GM18505 (cell line): Measurements from ENCODE around the gene GPC4.

Experiments used
- ATAC-seq: cut with Tn5 transposase; IDR thresholded peaks from one replicate; pipeline ENCODE4 v1.9.1; 2021; ENCODE audit not compliant: unreplicated experiment
- POLR2A ChIP-seq: IDR thresholded peaks from 4 replicates; pipeline ENCODE4 v1.6.1; 2011; ENCODE audit warnings: borderline replicate concordance; ENCODE audit not compliant: insufficient read depth, insufficient read length; ENCODE audit errors: extremely low read depth

Gene GPC4

DNA sequence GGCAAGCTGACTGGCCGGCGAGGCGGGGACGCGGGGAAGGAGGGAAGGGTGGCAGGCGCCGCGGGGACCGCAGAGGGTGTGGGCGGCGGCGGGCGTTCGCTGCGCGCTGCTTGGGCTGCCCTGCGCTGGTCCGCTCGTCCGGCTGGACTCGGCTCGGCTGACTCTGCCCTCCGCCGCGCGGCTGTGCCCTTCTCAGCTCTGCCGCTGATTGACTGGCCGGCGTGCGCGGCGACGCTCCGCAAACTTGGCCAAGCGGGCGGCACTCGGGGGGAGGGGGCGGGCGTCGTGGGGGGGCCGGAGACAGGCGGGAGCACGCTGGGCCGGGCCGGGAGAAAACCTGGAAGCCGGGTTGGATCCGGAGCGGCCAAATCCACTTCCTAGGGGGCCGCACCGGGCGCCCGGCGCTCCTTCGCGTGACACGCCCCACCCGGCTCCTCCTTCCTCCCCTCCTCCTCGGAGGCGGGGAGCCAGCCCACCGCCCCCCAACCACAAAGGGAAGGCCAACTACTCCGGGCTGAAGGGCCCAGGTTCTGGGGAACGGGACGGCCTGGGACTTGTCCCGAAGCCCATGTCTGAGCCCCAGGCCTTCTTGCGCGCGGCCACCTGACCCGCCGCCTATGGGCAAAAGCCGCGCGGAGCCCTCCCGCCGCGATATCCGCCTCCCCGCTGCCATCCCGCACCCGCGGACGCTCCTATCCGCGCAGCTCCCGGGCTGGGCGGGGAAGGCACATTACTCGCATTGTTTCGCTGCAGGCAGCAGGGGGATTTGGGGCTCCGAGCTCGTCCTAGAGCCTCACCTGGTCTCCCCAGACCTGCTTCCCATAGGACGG, at the start of gene GPC4:
GPC4 (minus strand) TSS at position 214 of the 830 bp plus-strand sequence. CDS start 524 bp downstream, outside the sequence.
- no peak for TF ChIP-seq POLR2A
- no peak for ATAC-seq

- ATAC-seq: no peak
- TF ChIP-seq POLR2A: no peak
Observed at GRCh38 chrX:133461231-133461630, 45.9 kb upstream of the GPC4 start.

DNA sequence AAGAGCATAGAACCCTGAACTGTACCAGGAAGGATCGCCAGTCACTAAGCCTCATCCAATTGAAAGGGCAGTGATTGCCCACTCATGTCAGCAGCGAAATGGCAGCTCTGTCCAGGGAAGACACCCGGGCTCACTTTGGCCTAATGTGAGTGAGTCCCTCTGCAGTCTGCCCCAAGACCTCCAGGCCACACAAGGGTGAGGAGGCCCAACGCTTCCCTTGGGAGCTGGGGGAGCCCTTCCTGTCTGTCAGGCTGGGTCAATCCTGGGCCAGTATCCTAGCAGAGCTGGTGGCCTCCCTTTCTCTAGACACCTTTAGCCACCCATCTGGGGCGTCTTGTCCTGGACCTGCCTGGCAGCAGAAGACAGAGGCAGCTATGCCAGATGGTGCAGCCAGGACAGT, 39.6 kb upstream of the GPC4 start:
- no peak for ATAC-seq
- TF ChIP-seq POLR2A: no peak

DNA sequence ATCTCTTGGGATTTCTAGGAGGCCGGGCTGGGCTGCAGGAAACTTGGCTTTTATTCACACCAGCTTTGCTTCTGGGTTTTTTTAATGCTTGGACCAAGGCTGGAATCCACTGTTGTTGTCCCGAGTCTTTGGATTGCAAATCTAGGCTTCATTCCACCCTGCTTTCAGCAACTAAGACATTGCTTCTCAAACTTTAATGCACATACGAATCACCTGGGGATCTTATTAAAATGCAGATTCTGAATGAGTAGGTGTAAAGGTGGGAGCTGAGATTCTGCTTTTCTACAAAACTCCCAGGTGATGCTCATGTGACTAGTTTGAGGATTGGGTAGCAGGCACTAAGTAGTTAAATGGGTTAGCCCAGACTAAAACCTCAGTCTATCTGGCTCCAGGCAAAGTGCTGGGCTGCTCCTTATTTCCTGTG, 39.2 kb upstream of the GPC4 start:
- no peak for ATAC-seq

DNA sequence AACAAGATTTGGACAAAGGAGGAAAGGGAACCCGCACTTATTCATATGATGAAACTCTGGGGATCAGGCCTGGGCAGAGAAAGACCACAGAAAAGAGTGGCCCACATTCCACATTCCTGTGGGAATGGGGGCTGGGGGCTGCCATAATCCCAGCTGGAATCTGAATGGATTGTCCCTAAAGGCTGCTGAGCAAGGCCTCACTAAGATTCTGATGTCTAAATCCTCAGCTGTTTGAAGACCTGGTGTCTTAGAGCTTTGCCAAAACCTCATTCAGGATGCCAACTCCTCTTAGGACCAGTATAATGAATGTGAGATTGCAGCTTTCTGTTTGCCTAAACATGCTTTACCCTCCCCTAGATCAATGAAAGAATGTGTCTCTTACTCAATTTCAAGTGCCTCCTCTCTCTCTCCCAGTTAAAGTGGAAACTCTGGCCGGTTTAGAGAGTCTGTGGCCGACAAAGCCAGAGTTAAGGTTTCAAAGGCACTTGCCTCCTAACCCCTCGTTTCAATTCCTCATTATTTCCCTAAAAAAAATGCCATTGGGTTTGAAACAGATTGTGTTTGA, 33.3 kb upstream of the GPC4 start:
- ATAC-seq: no peak
- no peak for TF ChIP-seq POLR2A

More for the DNA sequence above, 39.2 kb upstream of the GPC4 start:
- TF ChIP-seq POLR2A: no peak

DNA sequence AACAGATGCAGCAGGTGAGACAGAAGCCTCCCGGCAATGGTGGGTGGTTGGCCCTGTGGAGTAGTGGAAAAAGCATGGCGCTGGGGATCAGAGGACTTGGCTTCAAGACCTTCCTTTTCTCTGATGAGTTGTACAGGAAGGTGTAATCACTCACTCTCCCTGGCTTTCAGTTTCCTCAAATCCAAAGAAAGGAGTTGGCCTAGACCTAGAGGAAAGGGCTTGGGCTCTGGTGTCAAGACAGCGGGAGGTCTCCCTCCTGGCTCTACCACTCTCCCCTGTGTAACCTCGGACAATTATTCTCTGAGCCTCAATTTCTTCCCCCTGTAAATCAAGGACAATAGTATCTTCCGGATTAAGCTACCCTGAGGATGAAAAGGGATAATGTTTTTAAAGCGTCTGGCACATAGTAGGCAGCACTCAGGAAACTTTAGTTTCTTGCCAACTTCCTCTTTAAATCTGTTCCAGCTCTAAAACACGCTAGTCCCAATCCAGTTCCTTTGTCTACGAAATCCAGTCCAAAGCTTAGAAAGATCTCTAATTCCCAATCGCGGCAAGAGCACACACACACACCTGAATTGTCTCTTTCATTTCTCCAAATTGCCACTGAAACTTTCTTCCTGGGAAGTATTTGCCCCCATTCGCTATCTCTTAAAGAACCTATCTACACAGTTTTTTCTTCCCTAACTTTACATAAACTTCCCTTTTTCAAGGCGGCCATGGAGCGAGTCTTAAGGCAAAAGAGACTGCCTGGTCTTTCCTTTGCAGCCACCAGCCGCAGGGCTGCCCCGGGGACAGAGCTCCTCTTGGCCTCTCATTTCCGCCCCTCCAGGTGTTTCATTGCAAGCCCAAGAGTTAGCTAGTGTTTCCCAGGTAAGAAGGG, 29.9 kb upstream of the GPC4 start:
- no peak for TF ChIP-seq POLR2A
- no peak for ATAC-seq

- no peak for ATAC-seq
Observed at GRCh38 chrX:133444196-133444595, 28.9 kb upstream of the GPC4 start.

DNA sequence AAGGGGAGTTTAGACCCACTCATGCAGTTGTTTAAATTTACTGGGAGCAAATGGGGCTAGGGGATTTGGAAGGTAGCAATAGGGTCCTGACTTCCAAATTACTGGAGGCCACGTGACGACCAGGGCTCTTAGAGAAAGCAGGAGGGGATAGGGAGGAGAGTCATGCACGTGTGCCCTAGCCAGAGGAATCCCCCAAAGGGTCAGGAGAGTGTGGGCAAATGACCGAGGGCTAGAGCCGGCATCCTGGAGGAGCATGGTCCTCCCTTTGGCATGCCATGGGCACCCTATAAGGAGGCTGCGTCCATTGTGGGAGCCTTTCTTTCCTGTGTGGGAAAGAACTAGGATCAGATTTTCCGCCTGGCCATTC, 25.5 kb upstream of the GPC4 start:
- TF ChIP-seq POLR2A: no peak
- ATAC-seq: no peak

More at GRCh38 chrX:133444196-133444595, 28.9 kb upstream of the GPC4 start:
- no peak for TF ChIP-seq POLR2A

GRCh38 chrX:133440081-133440796, 24.9 kb upstream of the GPC4 start:
- TF ChIP-seq POLR2A: no peak
- no peak for ATAC-seq

DNA sequence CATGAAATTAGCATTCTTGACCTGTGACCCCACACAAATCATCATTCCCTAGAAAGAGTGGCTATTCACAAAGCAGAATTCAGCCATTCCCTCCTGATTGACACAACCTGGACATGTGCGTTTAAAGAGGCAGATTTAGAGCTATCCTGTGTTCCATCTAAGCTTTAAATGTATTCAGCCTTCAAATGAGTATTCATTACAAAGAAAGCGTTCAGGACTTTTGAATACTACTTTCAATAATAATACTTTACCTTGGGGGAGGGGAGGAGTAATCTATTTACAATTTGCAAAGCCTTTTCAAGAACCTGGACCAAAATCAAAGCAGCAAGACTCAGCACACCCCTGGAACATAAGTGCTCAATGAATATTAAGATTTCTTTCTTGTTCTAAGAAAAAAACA, 22.5 kb upstream of the GPC4 start:
- ATAC-seq: no peak
- TF ChIP-seq POLR2A: no peak

DNA sequence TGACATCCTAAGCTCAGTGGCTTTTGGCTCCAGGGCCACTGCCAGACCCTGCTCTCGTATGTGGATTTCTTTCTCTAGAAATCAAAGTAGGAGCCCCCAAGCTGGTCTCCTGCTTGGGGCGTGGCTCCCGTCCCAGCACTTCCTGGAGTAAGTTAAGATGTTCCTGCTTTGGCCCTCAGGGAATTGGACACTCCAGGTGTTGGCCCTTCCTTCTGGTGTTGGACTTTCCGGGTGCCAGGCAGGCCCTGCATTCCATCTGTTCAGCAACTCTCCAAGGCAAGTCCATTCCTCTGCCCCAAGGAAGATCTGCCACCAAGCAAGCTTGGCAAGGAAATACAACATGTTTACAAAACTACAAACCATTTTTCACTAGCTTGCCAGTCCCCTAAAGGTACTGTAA, 22.1 kb upstream of the GPC4 start:
- no peak for ATAC-seq

DNA sequence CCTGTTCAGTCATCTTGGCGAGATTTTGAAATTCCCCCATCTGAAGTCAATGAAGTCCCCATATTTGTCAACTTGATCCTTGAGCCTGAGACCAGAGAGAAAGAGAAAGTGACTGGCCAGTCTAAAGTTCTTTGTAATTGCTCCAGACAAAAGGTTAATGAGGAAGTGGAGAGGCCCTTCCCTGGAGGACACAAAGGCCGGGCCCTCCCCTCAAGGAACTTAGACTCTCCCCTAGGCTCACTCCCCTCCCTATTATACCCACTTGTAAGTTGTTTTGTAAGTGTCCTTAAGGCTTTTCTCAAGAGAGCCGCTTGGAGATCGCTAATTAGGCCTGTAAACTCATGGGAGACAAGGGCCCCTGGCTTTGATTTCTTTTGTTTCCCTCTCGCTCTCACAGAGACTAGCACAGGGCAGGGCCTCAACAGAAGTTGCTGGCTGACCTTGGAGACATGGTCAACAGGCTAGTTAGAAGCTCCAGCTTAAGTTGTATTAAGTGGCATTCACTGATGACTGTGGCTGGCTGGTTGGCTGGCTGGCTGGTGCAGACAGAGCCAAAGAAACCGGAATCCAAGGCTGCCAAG, 20.3 kb upstream of the GPC4 start:
- ATAC-seq: no peak
- TF ChIP-seq POLR2A: no peak

More for the DNA sequence above, 22.1 kb upstream of the GPC4 start:
- TF ChIP-seq POLR2A: no peak
